ENCODE data around the gene KREMEN1.

Gene KREMEN1

GRCh38 chr22:29049655-29050263 lies 23.1 kb upstream of the KREMEN1 start:
- no peak for DNase-seq (ENCODE audit: low read depth in 2 of 2)

- DNase-seq (ENCODE audit: low read depth in 2 of 2), result no peak
Measured at GRCh38 chr22:29050457-29050856, 22.4 kb upstream of the KREMEN1 start.

GRCh38 chr22:29053048-29053702 lies 19.7 kb upstream of the KREMEN1 start:
- DNase-seq (ENCODE audit: low read depth in 2 of 2), result no peak

GRCh38 chr22:29054251-29054767 lies 18.5 kb upstream of the KREMEN1 start:
- DNase-seq (ENCODE audit: low read depth in 2 of 2), result no peak

- no peak for DNase-seq (ENCODE audit: low read depth in 2 of 2)
Measured at GRCh38 chr22:29055192-29055830, 17.5 kb upstream of the KREMEN1 start.

GRCh38 chr22:29056472-29056871 lies 16.4 kb upstream of the KREMEN1 start:
- no peak for DNase-seq (ENCODE audit: low read depth in 2 of 2)

- no peak for DNase-seq (ENCODE audit: low read depth in 2 of 2)
Measured at GRCh38 chr22:29060251-29060869, 12.5 kb upstream of the KREMEN1 start.

GRCh38 chr22:29060931-29061330 lies 11.9 kb upstream of the KREMEN1 start:
- no peak for DNase-seq (ENCODE audit: low read depth in 2 of 2)

GRCh38 chr22:29061773-29062172 lies 11.1 kb upstream of the KREMEN1 start, which contains the start of gene C22orf31:
C22orf31 (minus strand) TSS chr22:29061831; CDS start chr22:29061792, 39 bp downstream.
- no peak for DNase-seq (ENCODE audit: low read depth in 2 of 2)

- DNase-seq (ENCODE audit: low read depth in 2 of 2), result no peak
Measured at GRCh38 chr22:29062286-29062821, 10.5 kb upstream of the KREMEN1 start.

GRCh38 chr22:29065468-29066190 lies 7.2 kb upstream of the KREMEN1 start:
- DNase-seq (ENCODE audit: low read depth in 2 of 2), result no peak

- DNase-seq (ENCODE audit: low read depth in 2 of 2), result no peak
Measured at GRCh38 chr22:29069463-29069862, 3.4 kb upstream of the KREMEN1 start.

- DNase-seq (ENCODE audit: low read depth in 2 of 2), result no peak
Measured at GRCh38 chr22:29070490-29070889, 2.3 kb upstream of the KREMEN1 start.

GRCh38 chr22:29071261-29072045 lies 1.4 kb upstream of the KREMEN1 start:
- DNase-seq (ENCODE audit: low read depth in 2 of 2), result peak in 1 of 2 donors; percentile 19

GRCh38 chr22:29072193-29072978 lies 449 bp upstream of the KREMEN1 start:
- DNase-seq (ENCODE audit: low read depth in 2 of 2), result peak; percentile 80 to 83

- no peak for DNase-seq (ENCODE audit: low read depth in 2 of 2)
Measured at GRCh38 chr22:29073618-29074275, 912 bp downstream of the KREMEN1 start.

GRCh38 chr22:29074276-29074772 lies 1.5 kb downstream of the KREMEN1 start:
- DNase-seq (ENCODE audit: low read depth in 2 of 2), result no peak

GRCh38 chr22:29078036-29078868 lies 5.4 kb downstream of the KREMEN1 start:
- no peak for DNase-seq (ENCODE audit: low read depth in 2 of 2)
